H1 (cell line): ENCODE data around the gene KIAA1328. TPM values are rescaled to one million over a fixed set of nuclear protein-coding genes. Genes with fewer than 3 reads are reported as not detected.

Source experiments
- CTCF ChIA-PET: fragments of 300-600 bp; sonication (Branson Sonifier 250); formaldehyde crosslinking; loops from one replicate; lab custom pipeline; 2021; ENCODE audit not compliant: partially characterized antibody; lab: Charles Lee
- POLR2A ChIA-PET: fragments of 300-600 bp; sonication (Branson Sonifier 250); formaldehyde crosslinking; loops from one replicate; lab custom pipeline; 2021; ENCODE audit warnings: inconsistent platforms; ENCODE audit not compliant: partially characterized antibody; lab: Charles Lee
- DNase-seq, 2 experiments: peaks; one replicate each; pipeline versions ENCODE4 v3.0.0 to v3.0.0-alpha.2; 2010 to 2022; ENCODE audit warnings: low spot score in 2 of 2, low read depth in 1 of 2, mixed read lengths in 1 of 2
- FAIRE-seq: peaks from 2 replicates; lab custom pipeline; 2011; peaks lifted over from hg19 to GRCh38; lab: Jason Lieb, UNC
- H2AFZ ChIP-seq: 2 replicates; pipeline ENCODE4 v1.8.1; 2012; ENCODE audit warnings: low read length, inconsistent platforms
- H2AK5ac ChIP-seq: 2 replicates; pipeline ENCODE4 v1.6.1; 2013; ENCODE audit warnings: low read depth, low read length
- H2BK120ac ChIP-seq: replicated peaks from 2 replicates; pipeline ENCODE3; 2013; ENCODE audit warnings: low read depth, low read length, inconsistent platforms
- H2BK12ac ChIP-seq: 2 replicates; pipeline ENCODE4 v1.6.1; 2013; ENCODE audit warnings: low read depth, low read length
- H2BK15ac ChIP-seq: 2 replicates; pipeline ENCODE4 v1.6.1; 2013; ENCODE audit warnings: low read length
- H2BK20ac ChIP-seq: 2 replicates; pipeline ENCODE4 v1.6.1; 2013; ENCODE audit warnings: low read length
- H2BK5ac ChIP-seq: 2 replicates; pipeline ENCODE4 v1.6.1; 2013; ENCODE audit warnings: low read depth, low read length
- H3K14ac ChIP-seq: 2 replicates; pipeline ENCODE4 v1.6.1; 2013; ENCODE audit warnings: inconsistent platforms; ENCODE audit not compliant: insufficient read length
- H3K18ac ChIP-seq: 2 replicates; pipeline ENCODE4 v1.6.1; 2013; ENCODE audit warnings: low read length; ENCODE audit errors: extremely low read depth
- H3K23ac ChIP-seq: 2 replicates; pipeline ENCODE4 v1.6.1; 2013; ENCODE audit warnings: inconsistent platforms; ENCODE audit not compliant: insufficient read length
- H3K23me2 ChIP-seq: 2 replicates; pipeline ENCODE4 v1.6.1; 2013; ENCODE audit warnings: low read depth, low read length
- H3K27ac ChIP-seq: 2 replicates; pipeline ENCODE4 v1.6.1; 2011; ENCODE audit warnings: low read depth, low read length, inconsistent platforms
- H3K27me3 ChIP-seq, 4 experiments: replicated peaks in 1 of 4; 1 replicate in 1 of 4; 2 replicates in 3 of 4; pipeline versions ENCODE4 v1.6.1 to v1.8.1; 2011 to 2013; ENCODE audit warnings: low read length in 3 of 4, mild to moderate bottlenecking in 3 of 4, inconsistent platforms in 2 of 4, mixed read lengths in 2 of 4, moderate library complexity in 1 of 4; ENCODE audit not compliant: control insufficient read depth in 3 of 4, insufficient read depth in 3 of 4; ENCODE audit errors: extremely low read depth in 1 of 4
- H3K36me3 ChIP-seq, 4 experiments: 2 replicates each; pipeline versions ENCODE4 v1.6.1 to v1.8.1; 2011 to 2013; ENCODE audit warnings: mild to moderate bottlenecking in 4 of 4, low read length in 3 of 4, moderate library complexity in 2 of 4, control low read depth in 1 of 4, inconsistent platforms in 1 of 4; ENCODE audit not compliant: insufficient read depth in 4 of 4, control insufficient read depth in 2 of 4
- H3K4ac ChIP-seq: replicated peaks from 2 replicates; pipeline ENCODE3; 2013; ENCODE audit warnings: low read length, low read depth, mixed read lengths, inconsistent platforms; ENCODE audit not compliant: insufficient read length
- H3K4me1 ChIP-seq, 4 experiments: replicated peaks in 1 of 4; 1 replicate in 1 of 4; 2 replicates in 3 of 4; pipeline versions ENCODE4 v1.6.1 to v1.8.1; 2011 to 2013; ENCODE audit warnings: low read length in 3 of 4, inconsistent platforms in 2 of 4, mixed read lengths in 1 of 4; ENCODE audit not compliant: insufficient read depth in 4 of 4, control insufficient read depth in 3 of 4
- H3K4me2 ChIP-seq, 2 experiments: 2 replicates each; pipeline versions ENCODE4 v1.6.1 to v1.8.1; 2011 to 2013; ENCODE audit warnings: low read depth in 2 of 2, low read length in 2 of 2, control low read depth in 1 of 2, inconsistent platforms in 1 of 2, mild to moderate bottlenecking in 1 of 2; ENCODE audit not compliant: insufficient read depth in 1 of 2
- H3K4me3 ChIP-seq, 4 experiments: fragments of 200-600, 300-600 bp in 1 of 4; sonication (generic), shearing (Covaris generic), sonication (Bioruptor Twin) in 1 of 4; 2 replicates each; pipeline versions ENCODE4 v1.5.1 to v1.8.1; 2011 to 2016; ENCODE audit warnings: low read length in 4 of 4, low read depth in 3 of 4, control low read depth in 2 of 4, inconsistent platforms in 2 of 4, mild to moderate bottlenecking in 2 of 4, mixed read lengths in 1 of 4, moderate library complexity in 1 of 4; ENCODE audit not compliant: insufficient read depth in 2 of 4; ENCODE audit errors: extremely low read depth in 1 of 4
- H3K56ac ChIP-seq: replicated peaks from 2 replicates; pipeline ENCODE3; 2013; ENCODE audit warnings: low read depth, mild to moderate bottlenecking, mixed read lengths, low read length, inconsistent platforms; ENCODE audit not compliant: insufficient read length
- H3K79me1 ChIP-seq: 2 replicates; pipeline ENCODE4 v1.6.1; 2013; ENCODE audit warnings: low read depth, low read length, control low read depth
- H3K79me2 ChIP-seq, 2 experiments: 2 replicates each; pipeline versions ENCODE4 v1.6.1 to v1.8.1; 2012 to 2013; ENCODE audit warnings: low read length in 2 of 2, mild to moderate bottlenecking in 2 of 2, inconsistent platforms in 1 of 2; ENCODE audit not compliant: insufficient read depth in 2 of 2, control insufficient read depth in 1 of 2
- H3K9ac ChIP-seq, 4 experiments: replicated peaks in 1 of 4; 1 replicate in 1 of 4; 2 replicates in 3 of 4; pipeline versions ENCODE4 v1.6.1 to v1.8.1; 2011 to 2013; ENCODE audit warnings: low read depth in 3 of 4, low read length in 3 of 4, control low read depth in 2 of 4, mild to moderate bottlenecking in 2 of 4, moderate library complexity in 2 of 4, inconsistent platforms in 1 of 4; ENCODE audit errors: extremely low read depth in 1 of 4
- H3K9me3 ChIP-seq, 2 experiments: 2 replicates each; pipeline versions ENCODE4 v1.6.1 to v1.8.1; 2012 to 2013; ENCODE audit warnings: mild to moderate bottlenecking in 2 of 2, moderate library complexity in 2 of 2, control low read depth in 1 of 2, inconsistent platforms in 1 of 2, low read depth in 1 of 2, low read length in 1 of 2, mixed read lengths in 1 of 2; ENCODE audit not compliant: insufficient read depth in 2 of 2
- H4K20me1 ChIP-seq, 2 experiments: replicated peaks in 1 of 2; 2 replicates each; pipeline versions ENCODE3 to v1.8.1; 2011 to 2013; ENCODE audit warnings: inconsistent platforms in 2 of 2, low read length in 2 of 2, mild to moderate bottlenecking in 1 of 2; ENCODE audit not compliant: insufficient read depth in 2 of 2, control insufficient read depth in 1 of 2
- H4K5ac ChIP-seq: 2 replicates; pipeline ENCODE4 v1.6.1; 2013; ENCODE audit warnings: low read length, low read depth, mixed read lengths, inconsistent platforms; ENCODE audit not compliant: insufficient read length
- H4K8ac ChIP-seq: 2 replicates; pipeline ENCODE4 v1.8.0; 2013; ENCODE audit warnings: mild to moderate bottlenecking, moderate library complexity, low read length, inconsistent platforms; ENCODE audit not compliant: insufficient read depth; ENCODE audit errors: extremely low read depth
- H4K91ac ChIP-seq: replicated peaks from 2 replicates; pipeline ENCODE3; 2013; ENCODE audit warnings: low read length, mixed read lengths, inconsistent platforms; ENCODE audit not compliant: insufficient read length
- ATF3 ChIP-seq: IDR thresholded peaks from 2 replicates; pipeline ENCODE4 v1.6.1; 2011; ENCODE audit warnings: low read depth, mild to moderate bottlenecking, low read length; ENCODE audit not compliant: insufficient read depth
- CEBPB ChIP-seq: IDR thresholded peaks from 2 replicates; pipeline ENCODE4 v1.6.1; 2012; ENCODE audit warnings: low read depth, low read length
- CHD2 ChIP-seq: IDR thresholded peaks from 2 replicates; pipeline ENCODE4 v1.6.1; 2012; ENCODE audit warnings: low read length, improper control_type of control experiment
- EGR1 ChIP-seq: IDR thresholded peaks from 2 replicates; pipeline ENCODE4 v1.6.1; 2011; ENCODE audit warnings: low read depth, low read length, borderline replicate concordance
- FOSL1 ChIP-seq: IDR thresholded peaks from 2 replicates; pipeline ENCODE4 v1.6.1; 2011; ENCODE audit warnings: mild to moderate bottlenecking, low read depth, low read length, moderate library complexity; ENCODE audit not compliant: insufficient read depth
- GABPA ChIP-seq: IDR thresholded peaks from 2 replicates; pipeline ENCODE4 v1.6.1; 2011; ENCODE audit warnings: mild to moderate bottlenecking, low read length, moderate library complexity, borderline replicate concordance; ENCODE audit not compliant: insufficient read depth
- KDM1A ChIP-seq: fragments of 200-600, 300-600 bp; sonication (generic); IDR thresholded peaks from 2 replicates; pipeline ENCODE4 v1.7.1; 2016; ENCODE audit warnings: mild to moderate bottlenecking, low read length, borderline replicate concordance
- KDM4A ChIP-seq: IDR thresholded peaks from one replicate; pipeline ENCODE4 v1.7.1; 2012; ENCODE audit warnings: low read depth, mild to moderate bottlenecking, moderate library complexity, low read length, inconsistent platforms; ENCODE audit not compliant: severe bottlenecking
- RBBP5 ChIP-seq: IDR thresholded peaks from 2 replicates; pipeline ENCODE4 v1.7.1; 2012; ENCODE audit warnings: low read depth, mild to moderate bottlenecking, inconsistent platforms, low read length, moderate library complexity, borderline replicate concordance
- SIRT6 ChIP-seq: IDR thresholded peaks from one replicate; pipeline ENCODE4 v1.7.1; 2012; ENCODE audit warnings: low read length, inconsistent platforms
- TAF7 ChIP-seq: optimal IDR thresholded peaks from 2 replicates; pipeline ENCODE3; 2011; ENCODE audit warnings: low read depth, mild to moderate bottlenecking, inconsistent platforms, low read length, moderate library complexity, borderline replicate concordance
- USF2 ChIP-seq: IDR thresholded peaks from 2 replicates; pipeline ENCODE4 v1.6.1; 2011; ENCODE audit warnings: low read length, improper control_type of control experiment
- WGBS, 2 experiments: shearing (Covaris generic) in 1 of 2; methylation state at CpG; one replicate each; pipeline versions ENCODE4 v1.1.6 to v1.1.7; 2013 to 2015; ENCODE audit warnings: low lambda C conversion rate in 2 of 2, mixed read lengths in 2 of 2, inconsistent platforms in 1 of 2, low coverage in 1 of 2, missing lambda C conversion rate in 1 of 2; ENCODE audit not compliant: insufficient replicate concordance in 2 of 2, insufficient coverage in 1 of 2, insufficient read length in 1 of 2; ENCODE audit errors: extremely low coverage in 1 of 2, missing lambda C conversion rate in 1 of 2; 5-methylcytosine and 5-hydroxymethylcytosine counted together
- polyA plus RNA-seq, 7 experiments: library from polyadenylated mRNA; depleted of rRNA in 3 of 7; stranded (reverse) in 5 of 7; unstranded in 2 of 7; fragments of >200 nt in 5 of 7; fragments of 200-250 nt in 2 of 7; gene quantifications; 1 replicate in 5 of 7; 2 replicates in 1 of 7; 4 replicates in 1 of 7; pipeline versions ENCODE4 v1.2.1 to v1.2.3, GENCODE V29; 2011 to 2013; ENCODE audit warnings: missing spikeins in 2 of 7, mixed read lengths in 2 of 7
- total RNA-seq: library from RNA; stranded (reverse); fragmentation: NEBNext Ultra II Directional; extraction: Animal tissue kit (Norgen Biotek cat#: 25700); gene quantifications from 2 replicates; pipeline ENCODE4 v1.2.1, GENCODE V29; 2021

Gene KIAA1328
- total and polyA plus RNA-seq, 2 of the 8 experiments (the other 6 are each of a cell fraction or from before 2014, with no cell fraction given) = 2.6 to 5.7 TPM

GRCh38 chr18:36792634-36793283 is 36.2 kb upstream of the KIAA1328 start:
- Histone ChIP-seq H3K18ac (no peak overlapping the region), H3K27me3 (no peaks in the 10 kb centered on the region), H3K14ac (no peak overlapping the region), H2BK12ac (no peak overlapping the region), H3K4me1 (no peaks in the 10 kb centered on the region), H3K23me2 (no peaks in the 10 kb centered on the region), H3K23ac (no peak overlapping the region), H4K8ac (no peak overlapping the region), H3K4ac (no peak overlapping the region), H3K4me2 (no peak overlapping the region), H4K91ac (no peak overlapping the region), H2AFZ (no peak overlapping the region), H3K27ac (no peak overlapping the region), H2BK15ac (no peak overlapping the region), H3K79me2 (no peaks in the 10 kb centered on the region), H3K9ac (no peak overlapping the region), H3K79me1 (no peaks in the 10 kb centered on the region), H3K56ac (no peak overlapping the region), H3K4me3 (no peak overlapping the region), H2BK120ac (no peak overlapping the region), H2AK5ac (no peak overlapping the region), H3K36me3 (peaks cover 2 to 51% (median 28%) of the 10 kb centered on the region in 4 experiments), H4K20me1 (no peaks in the 10 kb centered on the region), H4K5ac (no peak overlapping the region), H2BK5ac (no peak overlapping the region), H2BK20ac (no peak overlapping the region), H3K9me3 (no peaks in the 10 kb centered on the region)
- WGBS, 2 experiments = 85% methylated on average over 4 of the region's 4 CpGs; no CpG with 5 or more reads in 1 of the 2 experiments
- POLR2A ChIA-PET = interaction anchor here (1.7 kb wide), 1 partner anchor 8 kb away, joined by 4 read pairs; no protein-coding TSS in a partner anchor
- no peak for FAIRE-seq
- DNase-seq = no peak
- CTCF ChIA-PET = interaction anchor here (0.7 kb wide), 1 partner anchor 10 kb away, joined by 3 read pairs; no protein-coding TSS in a partner anchor
- TF ChIP-seq RBBP5 (no peak), EGR1 (no peak), KDM4A (no peak), USF2 (no peak), FOSL1 (no peak), GABPA (no peak), ATF3 (no peak), TAF7 (no peak), KDM1A (no peak), CEBPB (no peak), SIRT6 (no peak), CHD2 (no peak)
